K562 (cell line): ENCODE measurements around the gene BDKRB2. TPM values are rescaled to one million over a fixed set of nuclear protein-coding genes. Genes with fewer than 3 reads are reported as not detected.

Experiments
- ATAC-seq: fragments of 200-7000 bp; cut with Tn5 transposase; 3 replicates; pipeline ENCODE4 v1.9.1; 2020; ENCODE audit warnings: moderate library complexity
- BruUV-seq: library from RNA; stranded (reverse); fragments of 400-500 nt; replicated peaks from 2 replicates; lab custom pipeline; 2021; lab: Mats Ljungman, UMichigan
- CTCF ChIA-PET: fragments of 300-600 bp; formaldehyde crosslinking; extraction: SDS; loops from one replicate; lab custom pipeline; 2021; ENCODE audit warnings: low intra/inter-chr PET ratio; lab: Yijun Ruan, JAX
- POLR2A ChIA-PET: fragments of 300-600, 350-650 bp; sonication (Branson Sonifier 250); formaldehyde crosslinking; extraction: SDS; loops from one replicate; lab custom pipeline; 2021; ENCODE audit warnings: antibody characterized with exemption, inconsistent platforms; lab: Yijun Ruan, JAX
- DNase-seq, 4 experiments: peaks; one replicate each; pipeline versions ENCODE4 v3.0.0 to v3.0.0-alpha.2; 2011 to 2018; ENCODE audit warnings: low spot score in 3 of 4, mixed read lengths in 3 of 4; ENCODE audit errors: extremely low read depth in 1 of 4
- FAIRE-seq: peaks from 2 replicates; lab custom pipeline; 2011; peaks lifted over from hg19 to GRCh38; lab: Jason Lieb, UNC
- H2AFZ ChIP-seq: 2 replicates; pipeline ENCODE4 v1.6.0; 2011; ENCODE audit warnings: low read depth, low read length, control low read depth, inconsistent platforms
- H3K27ac ChIP-seq: fragments of 200-600 bp; 3 replicates; pipeline ENCODE4 v1.8.0; 2011; ENCODE audit warnings: low read depth, mild to moderate bottlenecking, control low read depth, inconsistent platforms, low read length, moderate library complexity, mixed read lengths; ENCODE audit errors: extremely low read depth
- H3K27me3 ChIP-seq, 2 experiments: fragments of 300-600 bp in 1 of 2; 2 replicates in 1 of 2; 3 replicates in 1 of 2; pipeline versions ENCODE4 v1.6.0 to v1.8.0; 2011; ENCODE audit warnings: inconsistent platforms in 2 of 2, low read length in 2 of 2, mild to moderate bottlenecking in 1 of 2, mixed read lengths in 1 of 2, moderate library complexity in 1 of 2; ENCODE audit not compliant: control insufficient read depth in 2 of 2, insufficient read depth in 2 of 2
- H3K36me3 ChIP-seq: fragments of 300-600 bp; 3 replicates; pipeline ENCODE4 v1.8.0; 2011; ENCODE audit warnings: mild to moderate bottlenecking, low read length, inconsistent platforms; ENCODE audit not compliant: control insufficient read depth, insufficient read depth
- H3K4me1 ChIP-seq, 2 experiments: fragments of 200-600 bp in 1 of 2; replicated peaks in 1 of 2; 2 replicates in 1 of 2; 3 replicates in 1 of 2; pipeline versions ENCODE4 v1.5.1 to v1.8.0; 2011; ENCODE audit warnings: inconsistent platforms in 2 of 2, low read length in 2 of 2, mild to moderate bottlenecking in 1 of 2, mixed read lengths in 1 of 2, moderate library complexity in 1 of 2; ENCODE audit not compliant: control insufficient read depth in 2 of 2, insufficient read depth in 2 of 2
- H3K4me2 ChIP-seq: 2 replicates; pipeline ENCODE4 v1.6.1; 2011; ENCODE audit warnings: low read length, control low read depth, inconsistent platforms, mixed read lengths; ENCODE audit not compliant: insufficient read depth
- H3K4me3 ChIP-seq: fragments of 200-600 bp; sonication (generic), shearing (Covaris generic); 2 replicates; pipeline ENCODE4 v1.5.1; 2016; ENCODE audit warnings: control low read depth, inconsistent platforms
- H3K79me2 ChIP-seq: fragments of 200-600 bp; 3 replicates; pipeline ENCODE4 v1.8.0; 2011; ENCODE audit warnings: low read length, inconsistent platforms; ENCODE audit not compliant: control insufficient read depth, insufficient read depth
- H3K9ac ChIP-seq, 2 experiments: 2 replicates each; pipeline versions ENCODE4 v1.6.0 to v1.6.1; 2011; ENCODE audit warnings: low read depth in 2 of 2, low read length in 2 of 2, control low read depth in 1 of 2, inconsistent platforms in 1 of 2, mild to moderate bottlenecking in 1 of 2, mixed read lengths in 1 of 2; ENCODE audit not compliant: insufficient read depth in 1 of 2
- H3K9me1 ChIP-seq: one replicate; pipeline ENCODE4 v1.6.0; 2011; ENCODE audit warnings: inconsistent platforms, mild to moderate bottlenecking, low read length, moderate library complexity; ENCODE audit not compliant: control insufficient read depth, insufficient read depth
- H3K9me3 ChIP-seq: replicated peaks from 2 replicates; pipeline ENCODE4 v1.5.1; 2011; ENCODE audit warnings: low read depth, low read length, inconsistent platforms; ENCODE audit not compliant: control insufficient read depth, insufficient read depth
- H4K20me1 ChIP-seq: replicated peaks from 2 replicates; pipeline ENCODE4 v1.6.1; 2011; ENCODE audit warnings: low read length, inconsistent platforms, mixed read lengths; ENCODE audit not compliant: control insufficient read depth, insufficient read depth
- CTCFL ChIP-seq: IDR thresholded peaks from 2 replicates; pipeline ENCODE4 v1.6.1; 2011; ENCODE audit warnings: borderline replicate concordance, low read depth, mild to moderate bottlenecking, moderate library complexity, low read length; ENCODE audit not compliant: insufficient read depth, poor library complexity, severe bottlenecking
- DNMT1 ChIP-seq: fragments of 450-650 bp; IDR thresholded peaks from 2 replicates; pipeline ENCODE4 v1.6.1; 2016; ENCODE audit warnings: antibody characterized with exemption, mild to moderate bottlenecking
- EP400 ChIP-seq: fragments of 450-650 bp; IDR thresholded peaks from 2 replicates; pipeline ENCODE4 v1.6.1; 2017; ENCODE audit warnings: antibody characterized with exemption, mild to moderate bottlenecking, moderate library complexity
- ETS2 ChIP-seq: IDR thresholded peaks from 2 replicates; pipeline ENCODE4 v1.6.1; 2016; ENCODE audit warnings: borderline replicate concordance, missing genetic modification characterization, mild to moderate bottlenecking, moderate library complexity, missing compliant biosample characterization; ENCODE audit not compliant: poor library complexity, severe bottlenecking
- HMG20A ChIP-seq: fragments of 450-650 bp; formaldehyde crosslinking; conservative IDR thresholded peaks from 2 replicates; pipeline ENCODE4 v1.4.0; 2020; ENCODE audit warnings: mild to moderate bottlenecking, mixed read lengths
- HNRNPLL ChIP-seq: fragments of 200-400 bp; formaldehyde crosslinking; IDR thresholded peaks from 2 replicates; pipeline ENCODE4 v1.6.1; 2017; ENCODE audit warnings: low read length, low read depth, mild to moderate bottlenecking; ENCODE audit not compliant: poor library complexity, severe bottlenecking
- SMC3 ChIP-seq: conservative IDR thresholded peaks from 2 replicates; pipeline ENCODE4 v1.6.1; 2011; ENCODE audit warnings: low read depth, low read length, improper control_type of control experiment; ENCODE audit not compliant: insufficient read depth
- SRSF7 ChIP-seq: fragments of 200-400 bp; formaldehyde crosslinking; optimal IDR thresholded peaks from 2 replicates; pipeline ENCODE3; 2017; ENCODE audit warnings: mild to moderate bottlenecking, low read depth, low read length
- TRIM28 ChIP-seq: fragments of 450-650 bp; IDR thresholded peaks from 2 replicates; pipeline ENCODE4 v1.6.1; 2017
- ZBTB33 ChIP-seq: sonication (generic); formaldehyde crosslinking; IDR thresholded peaks from 2 replicates; pipeline ENCODE4 v1.8.1; 2023; ENCODE audit warnings: mild to moderate bottlenecking, missing genetic modification reagents
- ZNF175 ChIP-seq: fragments of 200-800 bp; sonication (Bioruptor generic); IDR thresholded peaks from 2 replicates; pipeline ENCODE4 v1.6.1; 2016; ENCODE audit warnings: low read depth, mild to moderate bottlenecking, missing genetic modification characterization, missing compliant biosample characterization
- ZNF277 ChIP-seq: fragments of 250-450 bp; sonication (Bioruptor Pico); IDR thresholded peaks from 2 replicates; pipeline ENCODE4 v1.8.0; 2022; ENCODE audit warnings: inconsistent platforms, mild to moderate bottlenecking, moderate library complexity, borderline replicate concordance
- ZNF384 ChIP-seq: IDR thresholded peaks from 2 replicates; pipeline ENCODE4 v1.6.1; 2012; ENCODE audit warnings: low read depth, low read length, improper control_type of control experiment
- WGBS: fragments of 100-300 bp; shearing (Covaris generic); methylation state at CpG from one replicate; pipeline ENCODE4 v1.1.6; 2016; ENCODE audit warnings: low coverage, mixed read lengths; ENCODE audit not compliant: insufficient coverage; ENCODE audit errors: missing lambda C conversion rate; 5-methylcytosine and 5-hydroxymethylcytosine counted together
- in situ Hi-C: fragments of 300-500 bp; cut with MboI; formaldehyde crosslinking; loops from 4 replicates; pipeline ENCODE4 v1.15.0; 2018; ENCODE audit warnings: inconsistent platforms, mixed read lengths
- intact Hi-C: fragments of 100-400 bp; cut with micrococcal nuclease; formaldehyde crosslinking; loops from 2 replicates; pipeline ENCODE4 v1.14.2; 2022
- polyA plus RNA-seq, 8 experiments: library from polyadenylated mRNA; depleted of rRNA in 4 of 8; stranded (reverse) in 5 of 8; unstranded in 3 of 8; fragments of >200 nt; fragmentation: Nextera tagmentation in 2 of 8; fragmentation: Illumina TruSeq in 1 of 8; extraction: Ambion mirVana in 2 of 8; extraction: Trizol in 1 of 8; gene quantifications; 2 replicates each; pipeline versions ENCODE4 v1.2.1 to v1.2.3, GENCODE V29; 2011 to 2014; ENCODE audit warnings: inconsistent platforms in 1 of 8, missing spikeins in 1 of 8
- total RNA-seq, 7 experiments: library from RNA; depleted of rRNA in 6 of 7; stranded (reverse); fragments of >200 nt in 6 of 7; fragmentation: Illumina TruSeq in 2 of 7; extraction: Trizol in 2 of 7; gene quantifications; 2 replicates each; pipeline versions ENCODE4 v1.2.1 to v1.2.3, GENCODE V29; 2011 to 2021; ENCODE audit warnings: low replicate concordance in 1 of 7

The BDKRB2 gene
- total and polyA plus RNA-seq, 9 of the 15 experiments (the other 6 are each of a cell fraction or from before 2014, with no cell fraction given) = 0.02 TPM; not detected in 8

GRCh38 chr14:96225745-96226151 lies 21.1 kb downstream of the BDKRB2 start (continued):
- TF ChIP-seq ZBTB33 (CRISPR knock-in tag) = no peak
- TF ChIP-seq ZNF175 (CRISPR knock-in tag) = no peak
- no peak for TF ChIP-seq CTCFL

GRCh38 chr14:96227428-96227827 lies 22.8 kb downstream of the BDKRB2 start:
- no TSS peak for BruUV-seq
- Histone ChIP-seq H3K4me3 (no peak overlapping the region), H3K27me3 (peaks cover 4 to 22% of the 10 kb centered on the region in 2 experiments; a peak in 4 of 5 replicates), H3K27ac (no peak overlapping the region), H3K4me1 (no peaks in the 10 kb centered on the region), H3K36me3 (no peaks in the 10 kb centered on the region), H3K9ac (no peak overlapping the region), H3K9me3 (no peaks in the 10 kb centered on the region), H3K4me2 (no peak overlapping the region), H2AFZ (no peak overlapping the region), H3K79me2 (no peaks in the 10 kb centered on the region), H3K9me1 (no peaks in the 10 kb centered on the region), H4K20me1 (no peaks in the 10 kb centered on the region)
- ATAC-seq (no peak), DNase-seq (no peak), FAIRE-seq (no peak)
- WGBS = 3% methylated on average over 3 of the region's 7 CpGs
- CTCF ChIA-PET = no interaction called here
- intact Hi-C loops (no loop called here), in situ Hi-C loops (no loop called here)
- TF ChIP-seq ZNF384 (no peak), SMC3 (no peak), ETS2 (tag) (no peak), DNMT1 (no peak), HNRNPLL (no peak), ZNF277 (no peak), TRIM28 (no peak), EP400 (no peak), HMG20A (CRISPR knock-in tag) (no peak), SRSF7 (no peak)
- POLR2A ChIA-PET = no interaction called here
